ENCODE data around the gene RTN4RL1.

GRCh38 chr17:1972487-1973160 lies 52.5 kb downstream of the RTN4RL1 start:
- TF ChIP-seq CTCF (IDR thresholded peaks at IDR 0.05 in 8 of 11, conservative IDR thresholded peaks at IDR 0.05 in 3 of 11) (peak in 3 of 11 experiments; percentile 15 to 44 (median 17)), POLR2A (IDR thresholded peaks at IDR 0.05) (no peak)

Data from spleen (tissue), 7 donors.